Stromal cell of bone marrow (primary cell): ENCODE data around the gene WDR6.

ENCODE experiments used
- DNase-seq: peaks from one replicate; pipeline ENCODE4 v3.0.0-alpha.2; 2012; ENCODE audit warnings: low read depth

The WDR6 gene

DNA sequence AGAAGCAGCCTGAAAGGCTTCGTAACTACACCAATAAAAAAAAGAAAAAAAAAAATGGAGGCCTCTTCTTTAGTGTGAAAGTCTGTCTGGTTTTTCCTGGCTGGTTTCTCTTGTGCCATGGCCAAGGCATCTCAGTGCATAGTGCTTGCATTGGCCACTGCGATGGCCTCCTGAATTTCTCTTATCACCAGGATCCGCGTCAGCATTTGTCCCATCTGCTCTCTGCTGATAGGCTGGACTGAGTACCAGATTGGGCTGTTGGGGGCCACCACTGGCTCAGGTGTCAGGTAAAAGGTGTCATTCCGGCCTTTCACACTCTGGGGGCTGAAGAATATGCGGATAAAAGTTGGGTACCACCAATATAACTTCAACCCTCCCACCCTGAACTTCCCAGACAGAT lies 23.1 kb downstream of the WDR6 start:
- no peak for DNase-seq

DNA sequence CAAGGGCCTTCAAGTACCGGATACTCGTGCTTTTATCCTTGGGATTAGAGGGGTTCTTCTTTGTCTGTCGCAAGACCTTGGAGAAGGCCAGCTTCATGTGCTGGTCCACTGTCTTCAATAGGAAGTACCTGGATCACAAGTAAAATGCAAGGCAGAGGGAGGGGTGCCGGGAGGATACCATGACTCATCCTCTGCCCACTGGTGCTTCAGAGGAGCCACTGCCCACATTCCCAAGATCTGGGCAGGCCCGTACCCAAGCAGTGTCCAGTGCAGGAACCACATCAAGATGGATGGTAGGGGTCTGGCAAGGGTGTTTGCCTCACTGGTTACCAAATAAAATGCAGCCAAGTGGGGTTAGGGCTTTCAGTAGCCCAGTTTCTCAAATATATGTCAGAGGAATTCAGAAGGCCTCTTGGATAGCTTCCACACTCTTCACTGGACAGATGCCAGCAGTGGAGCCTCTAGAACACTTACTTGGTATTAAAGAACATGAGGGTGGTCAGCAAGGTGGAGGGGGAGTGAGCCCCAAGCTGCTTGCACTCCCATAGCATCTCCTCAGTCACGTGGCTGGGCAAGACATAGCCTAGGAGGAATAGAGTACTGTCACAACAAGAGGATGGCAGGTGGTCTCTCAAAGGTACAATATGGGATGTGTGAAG lies 25.6 kb downstream of the WDR6 start:
- DNase-seq, result no peak

DNA sequence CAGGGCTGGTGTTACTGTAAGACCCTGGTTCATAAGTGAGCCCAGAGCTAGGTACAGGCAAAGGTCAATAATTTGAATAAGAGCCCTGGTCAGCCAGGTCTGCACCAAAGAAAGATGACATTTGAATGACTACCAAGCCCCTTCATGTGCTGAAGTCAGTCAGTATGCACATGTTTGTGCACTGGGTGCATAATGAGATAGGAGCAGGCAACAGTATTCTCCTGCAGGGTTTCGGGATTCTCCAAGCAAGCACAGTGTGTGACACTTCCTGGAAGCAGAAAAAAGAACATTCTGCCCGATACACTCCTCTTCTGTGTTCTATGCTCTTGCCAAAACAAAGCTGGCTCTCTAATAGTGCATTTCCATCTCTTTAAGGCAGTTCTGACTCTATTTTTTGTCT lies 27.5 kb downstream of the WDR6 start:
- no peak for DNase-seq

DNA sequence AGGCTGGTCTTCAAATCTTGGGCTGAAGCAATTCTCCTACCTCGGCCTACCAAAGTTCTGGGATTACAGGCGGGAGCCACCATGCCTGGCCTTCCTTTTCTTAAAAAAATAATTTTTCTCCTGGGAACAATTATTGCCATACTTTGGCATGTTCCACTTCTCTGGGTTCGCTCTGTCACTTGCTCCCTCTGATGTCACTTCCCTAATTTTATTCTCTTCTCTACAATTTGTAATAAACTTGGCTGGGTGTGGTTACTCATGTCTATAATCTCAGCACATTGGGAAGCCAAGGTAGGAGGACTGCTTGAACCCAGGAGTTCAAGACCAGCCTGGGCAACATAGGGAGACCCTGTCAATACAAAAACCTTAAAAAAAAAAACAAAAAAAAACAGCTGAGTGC lies 28.1 kb downstream of the WDR6 start:
- DNase-seq, result no peak

DNA sequence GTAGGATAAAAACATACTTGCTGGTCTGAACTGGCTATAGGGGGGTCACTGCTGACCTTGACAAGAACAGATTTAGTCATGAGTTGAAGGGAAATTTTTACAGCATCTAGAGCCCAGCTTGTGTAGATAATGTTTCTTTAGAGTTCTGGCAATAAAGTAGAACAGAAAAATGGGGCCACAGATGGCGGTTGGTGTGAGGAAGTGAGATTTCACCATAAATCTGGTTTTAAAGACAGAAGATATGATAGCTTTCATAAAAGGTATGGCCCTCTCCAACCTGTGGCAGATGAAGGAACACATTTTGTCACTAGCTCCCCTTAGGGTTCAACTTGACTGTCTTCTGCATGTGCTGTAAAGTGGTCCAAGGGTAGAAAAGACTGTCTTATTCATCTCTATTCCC lies 46.4 kb downstream of the WDR6 start:
- DNase-seq, result no peak

DNA sequence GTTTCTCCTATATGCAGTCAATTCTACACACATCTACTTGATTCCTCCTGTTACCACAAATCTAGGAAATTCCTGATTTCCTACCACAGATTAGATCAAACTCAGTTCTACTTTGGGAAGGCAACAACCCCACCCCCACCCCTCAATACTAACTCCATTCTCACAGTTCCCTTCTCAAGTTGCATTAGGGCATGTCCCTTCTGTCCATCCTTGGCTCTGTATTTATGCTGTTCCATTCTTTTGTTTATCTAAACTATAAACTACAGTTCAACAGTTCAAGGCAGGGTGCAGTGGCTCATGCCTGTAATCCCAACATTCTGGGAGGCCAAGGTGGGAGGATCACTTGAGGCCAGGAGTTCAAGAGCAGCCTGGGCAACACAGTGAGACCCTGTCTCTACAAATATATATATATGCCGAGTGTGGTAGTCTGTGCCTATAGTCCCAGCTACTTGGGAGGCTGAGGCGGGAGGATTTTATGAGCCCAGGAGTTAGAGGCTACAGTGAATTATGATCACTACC lies 47.2 kb downstream of the WDR6 start:
- DNase-seq, result no peak

DNA sequence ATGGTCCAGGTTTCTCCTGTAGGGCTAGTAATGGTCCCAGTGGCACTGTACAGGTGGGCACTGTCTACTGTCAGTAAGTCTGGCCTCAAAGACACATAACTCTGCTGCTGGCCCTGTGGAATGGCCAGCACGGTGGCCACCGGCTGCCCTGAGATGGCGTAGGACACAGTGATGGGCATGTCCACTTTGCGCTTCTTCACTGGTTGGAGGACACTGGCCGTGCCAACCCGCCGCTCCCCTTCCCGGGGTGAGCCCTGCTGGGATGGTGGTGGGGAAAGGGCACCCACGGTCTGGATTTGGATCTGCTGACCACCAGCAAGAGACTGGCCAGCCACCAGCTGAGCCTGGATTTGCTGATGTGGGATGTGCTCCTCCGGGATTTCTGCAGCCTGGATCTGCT lies 50.1 kb downstream of the WDR6 start:
- no peak for DNase-seq

DNA sequence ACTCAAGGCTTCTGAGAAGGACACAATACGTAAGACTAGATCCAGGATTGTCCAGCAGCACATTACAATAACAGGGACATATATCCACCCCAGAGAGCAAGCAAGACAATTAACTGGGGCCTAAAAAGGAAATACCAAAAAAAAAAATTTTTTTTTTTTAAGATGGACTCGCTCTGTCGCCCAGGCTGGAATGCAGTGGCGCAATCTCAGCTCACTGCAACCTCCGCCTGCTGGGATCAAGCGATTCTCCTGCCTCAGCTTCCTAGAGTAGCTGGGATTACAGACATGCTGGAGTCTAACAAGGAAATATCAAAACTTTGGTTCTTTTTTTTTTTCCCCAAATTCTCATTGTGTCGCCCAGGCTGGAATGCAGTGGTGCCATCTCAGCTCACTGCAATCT lies 50.8 kb downstream of the WDR6 start:
- DNase-seq, result no peak
